Tibial nerve (tissue), 4 donors: ENCODE data around the gene HMCN1.

Experiments used
- CTCF ChIP-seq, 5 experiments: fragments of 200-600 bp in 3 of 5; fragments of 450-650 bp in 2 of 5; sonication (generic) in 3 of 5; IDR thresholded peaks; one replicate each; pipeline ENCODE4 v1.5.1; 2016 to 2019; ENCODE audit warnings: antibody characterized with exemption in 5 of 5, mild to moderate bottlenecking in 3 of 5, moderate library complexity in 2 of 5
- EP300 ChIP-seq, 2 donors: sonication (generic); formaldehyde crosslinking; IDR thresholded peaks; one replicate each; pipeline ENCODE4 v1.6.1; 2017; ENCODE audit warnings: antibody characterized with exemption in 2 of 2, mild to moderate bottlenecking in 1 of 2

- TF ChIP-seq CTCF (IDR thresholded peaks at IDR 0.05) (no peak), EP300 (IDR thresholded peaks at IDR 0.05) (no peak)
Measured at GRCh38 chr1:186042230-186042629, 308.0 kb downstream of the HMCN1 start.
